GM12891 (cell line): Measurements from ENCODE around the gene SPAG7.

Experiments
- POLR2A ChIP-seq: IDR thresholded peaks from 2 replicates; pipeline ENCODE4 v1.6.1; 2011; ENCODE audit warnings: low read depth, low read length, control low read depth
- POLR2AphosphoS5 ChIP-seq: IDR thresholded peaks from 2 replicates; pipeline ENCODE4 v1.6.1; 2011; ENCODE audit warnings: low read depth, low read length, control low read depth

DNA sequence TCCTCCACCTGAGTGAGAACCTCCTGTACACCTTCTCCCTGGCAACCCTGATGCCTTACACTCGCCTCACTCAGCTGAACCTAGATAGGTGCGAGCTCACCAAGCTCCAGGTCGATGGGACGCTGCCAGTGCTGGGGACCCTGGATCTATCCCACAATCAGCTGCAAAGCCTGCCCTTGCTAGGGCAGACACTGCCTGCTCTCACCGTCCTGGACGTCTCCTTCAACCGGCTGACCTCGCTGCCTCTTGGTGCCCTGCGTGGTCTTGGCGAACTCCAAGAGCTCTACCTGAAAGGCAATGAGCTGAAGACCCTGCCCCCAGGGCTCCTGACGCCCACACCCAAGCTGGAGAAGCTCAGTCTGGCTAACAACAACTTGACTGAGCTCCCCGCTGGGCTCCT is 34.9 kb downstream of the SPAG7 start:
- TF ChIP-seq POLR2AphosphoS5 (no peak), POLR2A (no peak)
